ENCODE results near the gene GPRIN3.

GRCh38 chr4:89284828-89285227, 22.8 kb downstream of the GPRIN3 start:
- TF ChIP-seq POLR2AphosphoS5 (IDR thresholded peaks at IDR 0.05; ENCODE audit: insufficient read depth, low read depth, low read length) (no peak), CTCF (IDR thresholded peaks at IDR 0.05; ENCODE audit: extremely low read depth in 1 of 2, insufficient read depth in 1 of 2, low read depth in 1 of 2, low read length in 2 of 2) (no peak), POLR2A (IDR thresholded peaks at IDR 0.05; ENCODE audit: low read depth, low read length) (no peak), MYC (IDR thresholded peaks at IDR 0.05; ENCODE audit: low read depth, low read length) (no peak)
